Activated naive CD4-positive, alpha-beta T cell treated with anti-CD3 and anti-CD28 coated beads, Interleukin-2, amount 10 ng/mL, durations not matched to agents 7 days and 5 days (primary cell): Measurements from ENCODE around the gene PPP1R18.
"Not testable (repeated sequence)": the region's sequence is repeated elsewhere in the genome, so short reads cannot be mapped to it uniquely, and the experiment has no call there.

Source experiments
- CTCF ChIA-PET: fragments of 350-600 bp; sonication (Branson Sonifier 250); formaldehyde crosslinking; loops from one replicate; lab custom pipeline; 2021; ENCODE audit warnings: antibody characterized with exemption; lab: Charles Lee
- DNase-seq: peaks from one replicate; pipeline ENCODE4 v3.0.0-alpha.2; 2020
- H3K27ac Mint-ChIP-seq: one replicate; pipeline ENCODE4 v1.8.0; 2021; ENCODE audit warnings: mild to moderate bottlenecking, moderate library complexity, mixed read lengths
- H3K27me3 Mint-ChIP-seq: one replicate; pipeline ENCODE4 v1.8.0; 2021; ENCODE audit warnings: mild to moderate bottlenecking, mixed read lengths
- H3K36me3 Mint-ChIP-seq: one replicate; pipeline ENCODE4 v1.8.0; 2021; ENCODE audit warnings: mixed read lengths
- H3K4me1 Mint-ChIP-seq: one replicate; pipeline ENCODE4 v1.8.0; 2021; ENCODE audit warnings: mixed read lengths
- H3K4me3 Mint-ChIP-seq: one replicate; pipeline ENCODE4 v1.8.0; 2021; ENCODE audit warnings: mild to moderate bottlenecking, moderate library complexity, mixed read lengths
- H3K9me3 Mint-ChIP-seq: one replicate; pipeline ENCODE4 v1.8.0; 2021; ENCODE audit warnings: mixed read lengths

Gene PPP1R18, protein sequence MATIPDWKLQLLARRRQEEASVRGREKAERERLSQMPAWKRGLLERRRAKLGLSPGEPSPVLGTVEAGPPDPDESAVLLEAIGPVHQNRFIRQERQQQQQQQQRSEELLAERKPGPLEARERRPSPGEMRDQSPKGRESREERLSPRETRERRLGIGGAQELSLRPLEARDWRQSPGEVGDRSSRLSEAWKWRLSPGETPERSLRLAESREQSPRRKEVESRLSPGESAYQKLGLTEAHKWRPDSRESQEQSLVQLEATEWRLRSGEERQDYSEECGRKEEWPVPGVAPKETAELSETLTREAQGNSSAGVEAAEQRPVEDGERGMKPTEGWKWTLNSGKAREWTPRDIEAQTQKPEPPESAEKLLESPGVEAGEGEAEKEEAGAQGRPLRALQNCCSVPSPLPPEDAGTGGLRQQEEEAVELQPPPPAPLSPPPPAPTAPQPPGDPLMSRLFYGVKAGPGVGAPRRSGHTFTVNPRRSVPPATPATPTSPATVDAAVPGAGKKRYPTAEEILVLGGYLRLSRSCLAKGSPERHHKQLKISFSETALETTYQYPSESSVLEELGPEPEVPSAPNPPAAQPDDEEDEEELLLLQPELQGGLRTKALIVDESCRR

DNA sequence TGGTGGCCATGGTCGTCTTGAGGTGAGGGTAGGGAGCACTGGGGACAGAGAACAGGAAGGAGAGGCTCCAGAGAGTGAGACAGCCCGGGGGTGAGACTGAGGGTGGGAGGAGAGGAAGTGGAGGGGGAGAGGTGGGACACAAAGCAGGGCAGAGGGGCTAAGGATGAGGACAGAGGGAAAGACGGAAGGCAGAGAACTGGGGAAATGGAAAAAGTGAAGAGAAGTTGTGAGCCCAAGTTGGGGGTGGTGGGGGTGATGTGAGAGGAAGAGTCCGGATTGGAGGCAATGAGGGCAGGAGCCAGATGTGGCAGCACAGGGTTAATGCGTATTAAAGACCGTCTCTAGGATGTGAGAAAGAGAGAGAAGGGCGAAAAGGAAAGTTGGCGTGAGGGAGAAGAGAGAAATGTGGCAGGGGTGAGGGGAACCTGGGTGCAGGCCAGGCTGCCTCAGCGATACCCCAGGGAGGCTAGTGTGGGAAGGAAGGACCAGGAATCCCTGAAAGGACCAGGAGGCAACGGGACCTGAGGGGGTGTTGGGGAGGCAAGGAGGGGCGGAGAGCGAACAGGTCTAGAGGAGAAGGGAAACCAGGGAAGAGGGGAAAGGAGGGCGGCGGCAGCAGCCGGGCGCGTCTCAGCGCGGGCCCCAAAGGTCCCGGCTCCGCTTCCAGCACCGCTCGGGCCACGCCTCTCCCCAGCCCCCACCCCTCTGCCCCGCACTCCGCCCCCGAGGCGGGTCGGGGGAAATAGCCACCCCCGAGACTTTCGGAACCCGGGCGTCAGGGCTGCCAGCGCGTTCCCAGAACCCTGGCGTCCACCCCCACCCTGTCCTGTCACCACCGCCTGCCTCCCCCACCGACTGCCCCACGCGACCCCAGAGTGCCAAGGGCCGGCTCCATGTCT, at the start of gene PPP1R18:
PPP1R18 (minus strand) TSS at position 637 of the 899 bp plus-strand sequence; CDS start at position 10, 627 bp downstream.
- peaks cover 59% of the 10 kb centered on the region for H3K36me3 Mint-ChIP-seq
- CTCF ChIA-PET, result interaction anchor here (1.8 to 13.1 kb wide), 3 partner anchors 35 to 71 kb away, joined by 6 to 285 read pairs (median 8); partner anchors contain the start of genes MDC1 and TUBB
- H3K9me3 Mint-ChIP-seq, result no peaks in the 10 kb centered on the region
- peak; percentile 91 for DNase-seq
- H3K27me3 Mint-ChIP-seq, result no peaks in the 10 kb centered on the region
- peak within 1 kb of the TSS; percentile 90 for H3K27ac Mint-ChIP-seq
- peaks cover 37% of the 10 kb centered on the region for H3K4me1 Mint-ChIP-seq
- H3K4me3 Mint-ChIP-seq, result peak within 1 kb of the TSS; percentile 99

DNA sequence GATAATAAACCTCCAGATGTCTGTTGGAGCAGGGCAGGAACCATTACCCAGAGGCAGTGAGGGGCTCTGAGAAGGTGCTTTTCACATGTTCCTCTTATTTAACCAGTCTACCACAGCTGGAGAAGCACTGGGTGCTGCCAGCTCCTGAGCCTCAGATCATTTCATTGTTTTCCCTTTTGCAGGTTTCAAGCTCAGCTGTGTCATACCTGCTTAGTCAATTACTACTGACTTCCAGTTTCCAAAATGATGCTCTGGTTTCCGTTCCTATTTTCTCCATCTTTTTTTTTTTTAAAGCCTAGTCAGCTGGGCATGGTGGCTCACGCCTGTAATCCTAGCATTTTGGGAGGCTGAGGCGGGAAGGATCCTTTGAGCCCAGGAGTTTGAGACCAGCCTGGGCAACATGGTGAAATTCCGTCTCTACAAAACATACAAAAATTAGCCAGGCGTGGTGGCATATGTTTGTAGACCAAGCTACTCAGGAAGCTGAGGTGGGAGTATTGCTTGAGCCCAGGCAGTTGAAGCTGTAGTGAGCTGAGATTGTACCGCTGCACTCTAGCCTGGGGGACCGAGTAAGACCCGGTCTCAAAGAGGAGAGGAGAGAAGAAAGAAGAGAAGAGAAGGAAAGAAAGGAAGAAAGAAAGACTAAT, 49.3 kb upstream of the PPP1R18 start:
- no peak for DNase-seq

DNA sequence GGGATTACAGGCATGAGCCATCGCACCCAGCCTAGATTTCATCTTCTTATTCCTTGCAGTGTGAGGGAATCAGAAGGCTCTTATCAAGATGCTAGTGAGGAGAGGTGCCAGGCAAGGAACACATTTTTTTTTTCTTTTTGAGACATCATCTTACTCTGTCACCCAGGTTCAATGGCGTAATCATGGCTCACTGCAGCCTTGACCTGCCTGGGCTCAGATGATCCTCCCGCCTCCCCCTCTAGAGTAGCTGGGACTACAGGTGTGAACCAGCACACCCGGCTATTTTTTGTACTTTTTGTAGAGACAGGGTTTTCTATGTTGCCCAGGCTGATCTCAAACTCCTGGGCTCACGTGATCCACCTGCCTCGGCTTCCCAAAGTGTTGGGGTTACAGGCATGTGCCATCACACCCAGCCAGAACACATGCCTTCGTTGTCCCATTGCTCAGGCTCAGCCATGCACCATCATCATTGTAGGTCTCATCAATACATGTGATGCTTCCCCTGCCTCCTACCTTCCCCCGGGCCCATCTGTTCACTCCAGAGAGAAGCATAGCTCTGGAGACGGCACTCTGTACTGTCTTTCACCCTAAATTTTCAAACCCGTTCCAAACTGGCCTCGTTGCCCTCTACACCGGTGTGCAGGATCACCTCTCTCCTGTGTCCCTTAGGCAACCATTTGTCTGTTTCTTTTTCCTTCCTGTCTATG, 45.9 kb upstream of the PPP1R18 start:
- peaks cover 71% of the 10 kb centered on the region for H3K36me3 Mint-ChIP-seq
- no peak for DNase-seq
- no peak overlapping the region for H3K4me3 Mint-ChIP-seq
- no peaks in the 10 kb centered on the region for H3K27me3 Mint-ChIP-seq
- H3K9me3 Mint-ChIP-seq, result no peaks in the 10 kb centered on the region
- H3K27ac Mint-ChIP-seq, result peak overlapping the region; percentile 33
- CTCF ChIA-PET, result interaction anchor here (0.7 to 4.6 kb wide), 13 partner anchors 9 to 250 kb away, joined by 3 to 30 read pairs (median 6); partner anchors contain the start of genes DHX16 and IER3
- H3K4me1 Mint-ChIP-seq, result peaks cover 72% of the 10 kb centered on the region

More for the DNA sequence above, 49.3 kb upstream of the PPP1R18 start:
- Mint-ChIP-seq H3K27me3 (no peaks in the 10 kb centered on the region), H3K9me3 (no peaks in the 10 kb centered on the region), H3K4me3 (peak overlapping the region; percentile 63), H3K36me3 (peaks cover 80% of the 10 kb centered on the region), H3K4me1 (peaks cover 87% of the 10 kb centered on the region), H3K27ac (peak overlapping the region; percentile 93)
- CTCF ChIA-PET, result interaction anchor here (0.8 to 4.6 kb wide), 7 partner anchors 13 to 142 kb away, joined by 3 to 23 read pairs (median 3); partner anchors contain the start of gene DHX16

- peaks cover 65% of the 10 kb centered on the region for H3K4me1 Mint-ChIP-seq
- no peaks in the 10 kb centered on the region for H3K9me3 Mint-ChIP-seq
- DNase-seq, result peak; percentile 92
- H3K4me3 Mint-ChIP-seq, result peak overlapping the region; percentile 26
- peaks cover 66% of the 10 kb centered on the region for H3K36me3 Mint-ChIP-seq
- peak overlapping the region; percentile 78 for H3K27ac Mint-ChIP-seq
- CTCF ChIA-PET, result interaction anchor here (0.6 to 3.3 kb wide), 45 partner anchors 9 to 356 kb away, joined by 3 to 47 read pairs (median 5); partner anchors contain the start of genes DHX16, IER3, MRPS18B and PRR3
- H3K27me3 Mint-ChIP-seq, result no peaks in the 10 kb centered on the region
Measured at GRCh38 chr6:30730601-30731435, 44.4 kb upstream of the PPP1R18 start.

DNA sequence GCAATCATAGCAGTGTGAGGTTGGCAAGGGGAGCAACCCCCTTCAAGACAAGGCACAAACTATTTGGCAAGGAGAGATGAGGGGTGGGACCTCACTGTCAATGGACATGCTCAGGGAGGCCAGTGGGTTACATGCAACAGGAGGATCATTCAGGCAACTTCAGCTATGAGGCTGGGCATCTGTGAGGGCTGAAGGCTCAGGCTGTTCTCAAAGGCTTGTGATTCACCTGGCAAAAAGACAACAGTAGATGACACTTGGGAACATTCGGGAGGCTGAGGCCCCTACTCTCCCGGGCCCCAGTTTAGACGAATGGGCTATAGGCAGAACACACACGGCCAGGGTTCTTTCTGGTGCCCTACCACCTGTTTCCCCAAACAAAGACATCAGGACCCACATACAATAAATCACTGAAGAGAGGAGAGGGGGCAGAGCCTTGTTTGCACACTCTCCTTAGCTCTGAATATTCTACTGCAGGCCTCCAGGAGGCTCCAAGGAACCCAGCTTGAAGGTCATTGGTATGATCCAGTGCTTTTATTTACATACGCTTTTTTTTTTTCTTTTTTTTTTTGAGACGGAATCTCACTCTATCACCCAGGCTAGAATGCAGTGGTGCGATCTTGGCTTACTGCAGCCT, 41.6 kb upstream of the PPP1R18 start:
- Mint-ChIP-seq H3K4me1 (peaks cover 75% of the 10 kb centered on the region), H3K9me3 (no peaks in the 10 kb centered on the region), H3K36me3 (peaks cover 76% of the 10 kb centered on the region), H3K27ac (peak overlapping the region; percentile 37), H3K27me3 (no peaks in the 10 kb centered on the region), H3K4me3 (no peak overlapping the region)
- no peak for DNase-seq
- CTCF ChIA-PET, result interaction anchor here (1.4 to 12.3 kb wide), 3 partner anchors 12 to 50 kb away, joined by 3 to 285 read pairs (median 47); no protein-coding TSS in a partner anchor

DNA sequence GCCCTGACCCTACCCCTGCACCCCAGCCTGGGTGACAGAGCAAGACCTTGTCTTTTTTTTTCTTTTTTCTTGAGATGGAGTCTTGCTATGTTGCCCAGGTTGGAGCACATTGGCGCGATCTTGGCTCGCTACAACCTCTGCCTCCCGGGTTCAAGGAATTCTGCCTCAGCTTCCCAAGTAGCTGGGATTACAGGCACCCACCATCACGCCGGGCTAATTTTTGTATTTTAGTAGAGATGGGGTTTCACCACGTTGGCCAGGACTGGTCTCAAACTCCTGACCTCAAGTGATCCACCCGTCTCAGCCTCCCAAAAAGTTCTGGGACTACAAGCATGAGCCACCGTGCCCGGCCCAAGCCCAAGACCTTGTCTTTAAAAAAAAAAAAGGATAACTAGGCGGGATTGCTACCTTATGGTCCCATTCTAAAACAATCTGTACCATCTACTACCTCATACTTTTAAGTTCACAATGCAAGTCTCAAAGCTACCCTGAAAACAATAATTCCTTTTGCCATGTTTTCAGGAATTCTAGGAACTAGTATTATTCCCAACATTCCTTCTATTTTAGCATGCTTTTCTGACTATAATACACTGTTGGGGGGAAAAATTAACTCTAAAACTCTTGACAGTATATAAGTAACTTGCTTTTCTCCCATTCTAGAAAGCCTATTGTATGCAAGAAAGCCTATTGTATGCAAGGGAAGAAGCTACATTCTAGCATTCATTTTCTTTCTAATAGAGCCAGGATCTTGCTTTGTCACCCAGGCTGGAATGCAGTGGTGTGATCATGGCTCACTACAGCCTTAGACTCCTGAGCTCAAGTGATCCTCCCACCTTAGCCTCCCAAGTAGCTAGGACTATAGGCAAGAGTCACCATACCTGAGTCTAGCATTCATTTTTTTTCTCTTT, 40.3 kb upstream of the PPP1R18 start:
- peaks cover 78% of the 10 kb centered on the region for H3K36me3 Mint-ChIP-seq
- no peaks in the 10 kb centered on the region for H3K27me3 Mint-ChIP-seq
- H3K9me3 Mint-ChIP-seq, result no peaks in the 10 kb centered on the region
- H3K27ac Mint-ChIP-seq, result peak overlapping the region; percentile 42
- H3K4me3 Mint-ChIP-seq, result no peak overlapping the region
- CTCF ChIA-PET, result interaction anchor here (12.3 kb wide), 1 partner anchor 47 kb away, joined by 285 read pairs; no protein-coding TSS in a partner anchor
- peaks cover 67% of the 10 kb centered on the region for H3K4me1 Mint-ChIP-seq
- DNase-seq, result no peak

DNA sequence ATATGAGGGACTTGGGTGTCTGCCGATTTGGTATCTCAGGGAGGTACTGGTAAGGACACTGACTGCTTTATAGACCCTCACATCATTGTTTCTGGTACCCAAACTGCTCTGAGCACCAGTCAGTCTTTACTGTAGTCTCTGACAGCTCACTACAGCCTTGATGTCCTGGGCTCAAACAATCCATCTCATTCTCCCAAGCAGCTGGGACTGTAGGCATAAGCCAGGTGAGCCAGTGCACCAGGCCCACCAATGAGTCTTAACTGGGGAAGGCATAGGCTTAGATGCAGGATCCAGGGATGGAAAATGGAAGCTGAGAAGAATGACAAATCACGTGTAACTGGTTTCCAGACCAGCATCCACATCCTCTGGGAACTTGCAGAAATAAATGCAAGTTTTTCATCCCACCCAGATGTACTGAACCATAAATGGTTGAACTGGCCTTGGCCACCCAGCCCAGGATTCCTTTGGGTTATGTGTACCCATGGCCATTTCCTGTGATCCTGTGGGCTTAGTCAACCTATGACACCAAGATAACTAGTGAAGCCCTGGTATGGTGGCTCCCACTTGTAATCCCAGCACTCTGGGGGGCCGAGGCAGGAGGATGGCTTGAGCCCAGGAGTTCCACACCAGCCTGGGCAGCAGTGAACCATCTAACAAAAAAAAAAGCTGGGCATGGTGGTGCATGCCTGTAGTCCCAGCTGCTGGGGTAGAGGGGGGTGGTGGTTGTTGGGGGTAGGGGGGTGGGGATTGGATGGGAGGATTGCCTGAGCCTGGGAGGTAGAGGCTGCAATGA, 39.5 kb upstream of the PPP1R18 start:
- peaks cover 60% of the 10 kb centered on the region for H3K4me1 Mint-ChIP-seq
- H3K4me3 Mint-ChIP-seq, result no peak overlapping the region
- no peak for DNase-seq
- H3K27ac Mint-ChIP-seq, result peak overlapping the region; percentile 45
- CTCF ChIA-PET, result interaction anchor here (0.8 to 12.3 kb wide), 2 partner anchors 46 to 103 kb away, joined by 3 to 285 read pairs; no protein-coding TSS in a partner anchor
- H3K9me3 Mint-ChIP-seq, result no peaks in the 10 kb centered on the region
- H3K36me3 Mint-ChIP-seq, result peaks cover 79% of the 10 kb centered on the region
- H3K27me3 Mint-ChIP-seq, result no peaks in the 10 kb centered on the region

DNA sequence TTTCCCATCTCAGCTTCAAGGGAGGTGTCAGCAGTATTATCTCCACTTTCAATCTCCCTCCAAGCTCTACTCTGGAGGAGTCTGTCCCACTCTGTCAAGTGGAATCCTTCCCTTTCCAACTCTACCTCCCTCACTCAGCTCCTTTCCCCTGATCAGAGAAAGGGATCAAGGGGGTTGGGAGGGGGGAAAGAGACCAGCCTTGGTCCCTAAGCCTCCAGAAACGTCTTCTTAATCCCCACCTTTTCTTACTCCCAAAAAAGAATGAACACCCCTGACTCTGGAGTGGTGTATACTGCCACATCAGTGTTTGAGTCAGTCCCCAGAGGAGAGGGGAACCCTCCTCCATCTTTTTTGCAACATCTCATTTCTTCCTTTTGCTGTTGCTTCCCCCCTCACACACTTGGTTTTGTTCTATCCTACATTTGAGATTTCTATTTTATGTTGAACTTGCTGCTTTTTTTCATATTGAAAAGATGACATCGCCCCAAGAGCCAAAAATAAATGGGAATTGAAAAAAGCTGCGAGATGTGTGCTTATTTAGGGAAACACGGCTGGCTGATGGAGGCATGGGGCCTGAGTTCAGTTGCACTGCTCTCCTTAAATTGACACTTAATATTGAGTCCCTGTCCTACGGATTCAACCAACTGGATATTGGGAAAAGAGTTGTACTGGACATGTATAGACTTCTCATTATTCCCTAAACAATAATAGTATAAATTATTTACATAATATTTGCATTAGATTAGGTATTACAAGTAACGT, 38.6 kb upstream of the PPP1R18 start:
- no peak for DNase-seq
- Mint-ChIP-seq H3K9me3 (no peaks in the 10 kb centered on the region), H3K4me1 (peaks cover 52% of the 10 kb centered on the region), H3K27ac (peak overlapping the region; percentile 73), H3K27me3 (no peaks in the 10 kb centered on the region), H3K4me3 (peak overlapping the region; percentile 0), H3K36me3 (peaks cover 77% of the 10 kb centered on the region)
- CTCF ChIA-PET, result interaction anchor here (0.8 to 12.3 kb wide), 2 partner anchors 45 to 102 kb away, joined by 3 to 285 read pairs; no protein-coding TSS in a partner anchor

GRCh38 chr6:30723843-30724741, 37.6 kb upstream of the PPP1R18 start:
- peaks cover 55% of the 10 kb centered on the region for H3K4me1 Mint-ChIP-seq
- CTCF ChIA-PET, result interaction anchor here (1.2 to 12.3 kb wide), 5 partner anchors 12 to 83 kb away, joined by 3 to 285 read pairs (median 8); no protein-coding TSS in a partner anchor
- H3K27ac Mint-ChIP-seq, result peak overlapping the region; percentile 80
- DNase-seq, H3K27me3 Mint-ChIP-seq, H3K9me3 Mint-ChIP-seq: not testable (repeated sequence)
- peak overlapping the region; percentile 88 for H3K4me3 Mint-ChIP-seq
- H3K36me3 Mint-ChIP-seq, result peaks cover 71% of the 10 kb centered on the region
